Stimulated activated CD8-positive, alpha-beta memory T cell treated with anti-CD3 and anti-CD28 coated beads, Interleukin-12 subunit alpha, Interleukin-12 subunit beta, amount 100 ng/mL, for 4 hours (primary cell): ENCODE measurements around the gene ATP10A.
"Not testable (repeated sequence)": the region's sequence is repeated elsewhere in the genome, so short reads cannot be mapped to it uniquely, and the experiment has no call there.

Source experiments
- DNase-seq: peaks from one replicate; pipeline ENCODE4 v3.0.0-alpha.2; 2020; ENCODE audit warnings: low read depth

Gene ATP10A

DNA sequence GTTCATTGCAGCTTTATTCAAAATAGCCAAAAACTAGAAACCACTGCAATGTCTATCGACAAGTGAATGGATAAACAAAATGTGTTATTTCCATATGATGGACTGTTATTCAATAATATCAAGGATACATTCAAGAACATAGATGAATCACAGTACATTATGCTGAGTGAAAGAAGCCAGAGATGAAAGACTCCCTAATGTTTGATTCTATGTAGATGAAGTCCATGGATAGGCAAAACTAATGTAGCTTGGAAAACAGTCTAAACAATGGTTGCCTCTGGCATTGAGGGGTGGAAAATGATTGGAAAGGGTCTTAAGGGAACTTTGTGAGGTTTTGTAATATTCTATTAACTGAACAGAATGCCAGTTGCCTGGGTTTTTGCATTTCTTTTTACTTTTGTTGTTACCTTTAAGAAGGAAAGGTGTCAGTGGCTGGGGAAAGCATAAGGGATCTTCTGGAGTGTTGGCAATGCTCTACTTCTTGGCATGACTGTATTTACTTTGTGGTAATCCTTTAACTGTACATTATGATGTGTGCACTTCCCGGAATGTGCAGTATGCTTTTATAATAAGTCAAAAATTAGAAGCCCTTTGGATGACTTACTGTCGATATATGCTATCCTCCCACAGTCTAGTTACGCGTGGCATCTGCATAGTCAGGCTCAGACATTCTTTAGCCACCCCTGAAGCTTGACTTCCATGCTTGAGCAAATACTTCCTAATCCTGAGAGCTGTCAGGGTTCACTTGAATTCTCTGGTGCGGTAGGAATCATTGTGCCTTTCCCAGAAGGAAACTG is 20.5 kb upstream of the ATP10A start:
- no peak for DNase-seq

DNA sequence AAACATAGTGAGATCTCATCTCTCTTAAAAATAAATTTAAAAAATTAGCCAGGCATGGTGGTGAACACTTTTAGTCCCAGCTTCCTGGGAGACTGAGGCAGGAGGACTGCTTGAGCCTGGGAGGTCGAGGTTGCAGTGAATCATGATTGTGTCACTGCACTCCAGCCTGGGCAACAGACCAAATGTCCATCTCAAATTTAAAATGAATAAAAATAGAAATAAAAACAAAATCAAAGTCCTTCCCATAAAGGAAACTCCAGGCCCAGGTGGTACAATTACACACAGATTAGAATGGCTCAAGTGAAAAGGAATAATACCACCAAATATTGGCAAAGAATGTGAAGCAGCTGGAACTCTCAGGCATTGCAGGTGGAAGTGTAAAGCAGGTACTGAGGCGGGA is 19.3 kb upstream of the ATP10A start:
- DNase-seq = no peak

DNA sequence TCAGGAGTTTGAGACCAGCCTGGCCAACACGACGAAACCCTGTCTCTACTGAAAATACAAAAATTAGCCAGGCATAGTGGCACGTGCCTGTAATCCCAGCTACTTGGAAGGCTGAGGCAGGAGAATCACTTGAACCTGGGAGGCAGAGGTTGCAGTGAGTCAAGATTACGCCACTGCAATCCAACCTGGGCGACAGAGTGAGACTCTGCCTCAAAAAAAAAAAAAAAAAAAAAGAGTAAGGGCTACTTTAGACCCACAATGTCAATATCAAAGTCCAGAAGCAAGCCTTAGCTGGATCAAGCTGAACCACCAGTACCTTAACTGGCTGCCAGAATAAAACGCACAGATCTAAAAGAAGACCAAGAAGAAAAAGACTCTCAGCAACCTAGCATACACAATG is 17.8 kb upstream of the ATP10A start:
- not testable (repeated sequence) for DNase-seq

DNA sequence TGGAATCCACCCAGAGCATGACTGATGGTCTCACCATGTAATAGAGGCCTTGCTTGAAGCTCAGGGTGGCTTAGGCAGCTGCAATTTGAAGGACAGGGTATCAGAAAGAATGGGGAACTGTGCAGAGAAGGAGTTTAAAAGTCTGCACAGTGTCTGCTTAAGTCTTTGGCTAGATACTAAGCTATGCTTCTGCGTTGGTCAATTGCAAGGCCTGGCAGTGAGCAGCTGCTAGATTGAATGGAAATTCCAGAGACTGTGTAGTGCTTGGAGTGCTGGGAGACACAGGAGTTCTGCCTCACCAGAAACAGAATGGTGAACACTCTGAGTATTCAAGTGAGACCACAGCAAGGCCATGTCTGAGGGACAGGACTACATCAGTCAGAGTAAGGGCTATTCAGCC is 17.3 kb upstream of the ATP10A start:
- no peak for DNase-seq

DNA sequence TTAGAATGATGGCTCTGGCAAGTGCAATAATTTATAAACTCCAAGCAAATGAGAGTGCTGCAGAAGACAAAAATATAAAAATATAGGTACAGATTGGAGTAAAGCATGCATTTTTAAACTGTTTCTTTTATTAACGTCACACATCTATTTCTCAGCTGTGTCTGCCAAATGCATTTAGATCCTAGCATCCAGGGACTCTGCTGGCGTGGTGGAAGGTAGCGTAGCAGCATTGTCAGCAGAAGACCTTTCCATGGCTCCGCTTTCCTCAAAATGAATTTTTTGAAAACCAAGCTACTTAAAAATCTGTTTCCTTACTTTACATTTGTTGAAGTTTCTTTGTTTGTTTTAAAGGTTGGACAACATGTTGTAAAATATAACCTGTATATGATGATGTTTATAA is 16.3 kb upstream of the ATP10A start:
- no peak for DNase-seq

DNA sequence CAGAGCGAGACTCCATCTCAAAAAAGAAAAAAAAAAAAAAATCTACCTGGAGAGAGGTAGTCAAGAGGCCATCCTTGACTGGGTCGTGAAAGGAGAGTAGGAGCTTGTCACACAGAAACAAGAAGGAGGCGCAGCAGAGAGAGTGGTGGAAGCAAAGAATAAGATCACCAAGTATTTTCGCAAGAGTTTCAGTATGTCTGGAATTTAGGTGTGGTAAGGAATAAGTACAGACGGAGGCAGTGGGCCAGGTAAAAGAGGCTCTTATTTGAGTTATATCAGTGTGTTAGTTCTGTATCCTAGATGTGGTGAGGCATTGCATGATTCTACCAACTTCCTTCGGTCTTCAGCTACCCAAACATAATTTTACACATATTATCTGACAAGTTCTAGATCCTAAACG is 14.6 kb upstream of the ATP10A start:
- DNase-seq = no peak

DNA sequence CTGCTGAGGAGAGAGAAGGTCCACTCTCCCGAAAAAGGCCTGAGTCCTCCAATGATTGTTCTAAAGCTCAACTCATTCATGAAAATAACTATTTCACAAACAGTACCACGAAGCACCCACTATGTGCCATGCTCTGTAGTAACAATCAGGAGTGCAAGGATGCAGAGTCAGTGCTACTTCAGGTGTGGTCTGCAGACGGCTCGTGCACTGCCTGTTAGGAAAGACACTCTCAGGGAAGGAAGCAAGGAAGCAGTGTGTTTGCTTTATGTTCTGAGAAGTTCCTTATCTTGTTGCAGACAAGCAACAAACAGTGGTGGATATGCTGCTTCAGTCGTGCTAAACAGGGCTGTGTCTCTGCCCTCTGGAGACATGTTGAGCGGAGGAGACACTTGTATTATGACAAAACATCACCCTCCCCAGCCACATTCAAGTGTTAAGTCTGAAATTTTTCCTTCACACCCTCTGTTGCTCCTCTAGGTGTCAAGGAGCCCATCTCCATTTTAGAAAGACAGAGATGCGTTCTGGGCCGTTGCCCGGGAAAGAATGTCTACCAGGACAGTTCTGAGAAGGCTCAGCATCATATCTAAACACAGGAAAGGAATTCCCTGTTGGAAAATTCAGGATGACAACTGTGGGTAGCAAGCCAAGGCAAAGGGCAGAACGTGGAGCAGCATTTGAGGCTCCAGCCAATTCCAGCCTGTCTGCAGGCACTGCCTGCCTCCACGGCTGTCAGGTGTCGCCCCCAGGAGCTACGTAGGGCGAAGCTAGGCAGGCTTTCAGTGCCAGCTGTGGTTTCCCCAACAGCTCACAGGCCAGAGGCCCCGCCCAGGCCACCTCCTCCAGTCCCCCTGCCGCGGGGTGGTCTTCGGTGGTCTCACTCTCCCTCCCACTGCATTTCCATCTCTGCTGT is 13.4 kb upstream of the ATP10A start:
- no peak for DNase-seq

DNA sequence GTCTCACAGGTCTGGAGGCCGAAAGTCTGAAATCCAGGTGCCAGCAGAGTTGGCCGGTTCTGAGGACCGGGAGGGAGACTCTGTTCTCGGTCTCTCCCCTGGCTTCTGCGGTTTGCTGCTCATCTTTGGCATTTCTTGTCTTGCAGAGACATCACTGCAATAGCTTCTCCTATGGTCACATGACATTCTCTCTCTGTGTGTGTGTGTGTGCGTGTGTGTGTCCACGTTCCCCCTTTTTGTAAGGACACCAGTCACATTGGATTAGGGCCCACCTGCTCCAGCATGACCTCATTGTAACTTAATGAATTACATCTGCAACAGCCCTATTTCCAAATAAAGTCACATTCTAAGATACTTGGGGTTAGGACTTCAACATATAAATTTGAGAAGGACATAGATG is 12.4 kb upstream of the ATP10A start:
- DNase-seq = no peak

DNA sequence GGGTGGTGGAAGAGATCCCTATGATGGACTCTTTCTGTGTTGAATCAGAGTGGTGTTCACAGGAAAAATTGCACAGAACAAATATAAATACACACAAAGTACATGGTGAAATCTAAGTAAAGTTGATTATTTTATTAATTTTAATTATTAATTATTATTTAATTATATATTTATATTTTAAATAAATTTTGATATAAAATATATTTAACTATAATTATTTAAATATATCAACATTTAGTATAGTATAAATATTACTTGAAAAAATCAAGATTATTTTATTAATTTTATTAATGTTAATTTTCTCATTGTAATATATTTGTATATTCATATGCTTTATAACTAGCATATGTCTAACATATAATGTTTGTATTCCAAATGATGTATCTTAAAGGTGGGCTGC is 11.3 kb upstream of the ATP10A start:
- no peak for DNase-seq

DNA sequence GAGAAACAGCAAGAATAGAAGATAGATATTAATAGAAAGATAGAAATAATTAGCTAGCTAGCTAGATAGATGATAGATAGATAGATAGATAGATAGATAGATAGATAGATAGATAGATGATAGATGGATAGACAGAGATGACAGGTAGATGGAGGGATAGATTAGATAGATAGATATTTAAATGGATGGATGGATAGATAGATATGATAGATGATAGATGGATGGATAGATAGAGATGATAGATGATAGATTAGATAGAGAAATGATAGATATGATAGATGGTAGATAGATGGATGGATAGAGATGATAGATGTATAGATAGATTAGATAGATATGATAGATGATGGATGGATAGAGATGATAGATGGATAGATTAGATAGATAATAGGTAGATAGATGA is 8.3 kb upstream of the ATP10A start:
- no peak for DNase-seq

DNA sequence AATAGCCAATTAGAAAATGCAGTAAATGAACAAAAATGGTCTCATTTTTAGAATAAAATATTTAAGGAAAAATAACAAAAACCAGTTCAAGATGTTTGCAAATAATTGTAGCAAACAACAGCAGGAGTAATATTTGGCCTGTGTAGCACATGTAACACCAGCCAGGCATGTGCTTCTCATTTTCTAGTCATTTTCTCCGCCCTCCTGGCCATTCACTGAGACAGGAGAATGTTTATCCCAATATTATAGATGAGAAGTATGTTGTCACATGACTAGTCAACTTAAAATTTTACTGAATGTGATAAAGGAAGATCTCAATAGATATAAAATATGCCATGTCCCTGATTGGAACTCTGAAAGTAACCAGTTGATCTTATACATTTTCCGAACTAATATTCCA is 7.8 kb upstream of the ATP10A start:
- DNase-seq = no peak

DNA sequence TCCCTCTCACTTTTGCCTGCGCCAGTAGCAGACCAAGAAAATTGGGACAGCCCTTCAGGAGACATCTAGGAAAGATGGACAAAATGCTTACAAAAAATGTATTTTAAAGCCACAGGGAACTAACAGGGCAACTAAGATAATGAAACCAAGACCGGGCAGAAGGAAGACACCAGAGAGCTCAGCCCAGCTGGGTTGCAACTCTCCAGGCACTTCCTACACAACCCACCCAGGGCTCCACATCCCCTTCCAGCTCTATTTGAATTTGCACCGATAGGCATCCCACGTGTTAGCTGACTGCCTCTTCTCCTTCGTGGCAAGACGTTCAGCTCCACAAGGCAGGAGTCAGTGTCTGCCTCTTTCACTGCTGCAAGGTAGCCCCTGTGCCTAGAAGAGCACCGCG is 6.6 kb upstream of the ATP10A start:
- no peak for DNase-seq

DNA sequence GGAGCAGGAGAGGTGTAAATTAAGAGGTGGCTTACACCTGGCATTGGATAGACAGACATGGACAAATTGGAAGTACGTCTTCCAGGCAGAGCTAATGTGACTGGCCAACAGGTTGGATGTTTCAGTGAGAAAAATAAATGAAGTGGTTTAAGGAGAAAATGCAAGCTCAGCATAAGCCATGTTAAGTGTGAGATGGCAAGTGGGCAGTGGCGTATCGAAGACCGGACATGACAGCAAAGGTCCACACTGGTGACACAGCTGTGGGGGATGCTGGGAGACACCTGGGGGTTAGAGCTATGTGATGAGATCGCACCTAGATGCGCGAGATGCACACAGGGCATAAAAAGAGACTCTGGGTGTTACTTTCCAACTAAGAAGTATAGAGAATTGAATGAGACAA is 3.7 kb upstream of the ATP10A start:
- no peak for DNase-seq

DNA sequence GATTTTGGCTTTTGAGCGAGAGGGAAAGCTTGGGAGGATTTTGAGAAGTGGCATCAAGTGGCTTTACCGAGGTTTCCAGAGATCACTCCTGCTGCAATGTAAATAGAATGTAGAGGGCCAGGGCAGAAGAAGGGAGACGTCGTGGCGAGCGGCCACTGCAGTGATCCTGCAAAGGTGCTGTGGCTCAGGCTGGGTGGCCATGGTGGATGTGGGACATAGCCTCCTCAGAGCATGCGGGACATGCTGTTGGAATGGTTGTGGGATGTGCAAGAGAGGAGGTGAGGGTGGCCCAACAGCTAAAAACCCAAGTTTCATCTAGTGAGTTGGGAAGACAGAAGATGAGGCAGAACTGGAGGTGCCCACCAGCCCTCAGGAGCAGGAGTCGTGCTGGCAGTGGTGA is 3.1 kb upstream of the ATP10A start:
- DNase-seq = no peak

DNA sequence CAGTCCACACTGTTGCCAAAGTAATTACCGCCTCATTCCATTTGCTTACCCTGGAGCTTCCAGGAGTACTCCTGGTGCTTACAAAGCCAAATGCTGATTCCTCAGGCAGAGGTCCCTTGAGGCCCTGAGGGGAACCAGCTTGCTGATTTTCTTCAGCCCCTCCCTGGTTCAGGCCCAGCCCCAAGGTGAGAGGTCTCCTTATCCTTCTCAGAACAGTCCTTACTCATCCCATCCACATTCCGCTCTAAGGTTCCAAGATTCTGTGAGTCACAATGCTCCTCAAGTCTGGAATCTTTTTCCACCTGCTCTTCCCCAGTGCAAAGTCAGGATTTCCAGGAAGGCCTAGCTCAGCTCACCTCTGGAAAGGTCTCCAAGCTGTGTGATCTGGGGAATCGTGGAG is 1.8 kb upstream of the ATP10A start:
- DNase-seq = no peak

DNA sequence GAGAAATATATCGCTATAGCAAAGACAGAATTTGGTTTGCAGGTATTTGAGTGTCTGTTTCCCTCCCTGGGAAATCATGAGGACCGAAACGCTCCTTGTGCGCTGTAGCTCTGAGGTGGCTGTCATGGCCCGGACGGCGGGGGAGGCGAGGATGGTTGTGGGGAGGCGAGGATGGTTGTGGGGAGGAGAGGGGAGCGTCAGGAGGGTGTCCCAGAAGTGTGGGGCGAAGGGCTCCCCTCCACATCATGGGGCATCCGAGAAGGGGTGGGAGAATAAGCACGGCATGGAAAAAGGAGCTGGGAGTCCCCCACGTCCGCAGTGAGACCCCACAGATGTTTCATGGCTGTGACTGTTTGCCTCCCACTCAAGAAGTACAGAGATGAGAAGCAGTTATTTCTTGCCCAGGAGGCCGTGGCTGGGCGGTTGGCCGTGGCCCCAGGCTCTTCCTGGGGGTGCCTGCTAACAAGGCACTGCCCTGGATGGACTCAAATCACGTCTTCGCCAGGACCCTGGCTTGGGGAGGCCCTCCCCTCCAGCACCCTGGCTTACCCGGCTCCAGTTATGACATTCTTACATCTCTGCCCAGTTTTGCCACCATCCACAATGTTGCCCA is 947 bp upstream of the ATP10A start:
- DNase-seq = no peak

DNA sequence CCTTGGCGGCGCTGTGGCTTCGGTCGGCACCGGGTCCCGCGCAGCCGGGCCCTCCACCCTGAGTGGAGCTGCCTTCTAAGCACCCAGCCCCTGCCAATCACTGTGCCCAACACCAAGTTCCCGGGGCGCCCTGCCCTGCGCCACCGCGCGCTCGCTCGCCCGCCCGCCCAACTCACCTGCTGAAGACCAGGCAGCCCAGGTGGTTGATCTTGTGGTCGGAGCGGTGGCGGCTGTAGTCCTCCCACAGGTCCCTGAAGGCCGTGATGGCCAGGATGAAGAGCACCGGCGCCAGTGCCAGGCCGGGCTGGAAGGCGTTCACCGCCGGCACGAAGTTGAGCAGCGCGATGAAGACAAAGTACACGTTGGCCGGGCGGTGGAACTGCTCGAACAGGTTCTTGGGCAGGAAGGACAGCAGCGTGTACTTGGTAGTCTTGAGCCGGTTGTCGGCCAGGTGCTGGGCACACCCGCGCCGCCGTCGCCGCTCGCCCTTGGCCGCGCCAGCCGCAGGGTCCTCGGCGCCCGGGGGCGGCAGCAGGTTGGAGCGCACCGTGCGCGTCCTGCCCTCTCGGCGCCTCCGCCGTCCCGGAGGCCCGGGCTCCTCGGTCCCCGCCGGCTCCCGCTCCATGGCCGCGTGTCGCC is 536 bp downstream of the ATP10A start:
- no peak for DNase-seq

DNA sequence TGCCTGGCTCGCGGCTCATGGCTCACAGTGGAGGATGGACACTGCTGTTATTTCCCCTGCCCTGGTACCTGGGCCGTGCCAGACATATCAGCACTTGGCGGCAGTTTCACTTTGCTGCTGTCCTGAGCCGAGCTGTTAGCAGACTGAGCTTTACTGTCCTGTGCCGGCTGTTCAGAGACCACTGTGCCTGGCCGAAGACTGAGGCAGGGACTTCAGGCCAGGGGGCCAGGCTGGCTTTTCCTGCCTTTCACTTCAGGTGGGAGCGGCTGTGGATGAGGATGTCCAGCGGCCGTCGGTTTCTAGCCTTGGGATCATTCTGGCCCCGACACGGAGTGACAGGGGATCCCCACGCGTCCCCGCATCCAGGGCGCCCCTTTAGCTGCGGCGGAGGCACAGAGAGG is 1.1 kb downstream of the ATP10A start:
- DNase-seq = no peak

DNA sequence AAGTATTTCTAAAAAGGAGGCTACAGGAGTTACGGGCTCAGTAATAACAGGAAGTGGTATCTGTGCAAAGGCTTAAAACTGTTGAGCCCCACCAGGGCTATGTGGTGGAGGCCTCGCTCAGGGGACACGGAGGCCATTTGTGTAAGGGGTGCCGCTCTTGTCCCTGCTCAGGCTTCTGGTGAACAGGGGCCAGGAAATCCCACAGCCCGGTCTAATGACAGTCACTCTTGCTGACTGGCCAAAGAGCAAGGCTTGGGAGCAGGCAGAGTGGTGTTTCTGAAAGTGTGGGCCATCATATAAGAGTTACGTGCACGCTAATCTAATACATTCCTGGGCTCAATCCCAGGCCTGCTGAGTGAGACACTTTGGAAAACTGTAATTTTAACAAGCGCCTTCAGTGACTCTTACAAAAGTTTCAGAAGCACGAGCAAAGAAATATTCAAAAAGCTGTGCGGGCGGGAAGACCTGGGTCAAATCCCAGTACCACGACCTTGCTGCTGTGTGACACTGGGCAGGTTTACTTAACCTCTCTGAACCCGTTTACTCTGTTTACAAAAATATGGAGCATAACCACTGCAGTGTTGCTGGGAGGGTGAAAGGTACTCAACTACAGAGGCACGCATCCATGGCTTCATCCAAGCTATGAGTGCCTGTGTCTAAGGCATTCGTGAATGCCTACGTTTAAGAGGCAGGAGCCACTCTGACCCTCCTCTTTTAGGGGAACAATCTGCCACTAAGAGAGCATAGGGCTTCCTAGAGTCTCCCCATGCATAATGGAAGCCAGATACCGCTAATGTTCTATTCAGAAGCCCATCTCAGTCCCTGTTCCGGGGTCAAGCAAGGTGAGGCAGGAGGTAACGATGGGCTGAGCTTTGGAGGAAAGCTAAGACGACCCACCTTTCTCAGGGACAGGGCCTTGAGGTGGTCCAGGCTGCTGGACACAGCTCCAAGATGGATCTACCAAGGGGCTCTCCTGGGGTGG is 2.0 kb downstream of the ATP10A start:
- no peak for DNase-seq

DNA sequence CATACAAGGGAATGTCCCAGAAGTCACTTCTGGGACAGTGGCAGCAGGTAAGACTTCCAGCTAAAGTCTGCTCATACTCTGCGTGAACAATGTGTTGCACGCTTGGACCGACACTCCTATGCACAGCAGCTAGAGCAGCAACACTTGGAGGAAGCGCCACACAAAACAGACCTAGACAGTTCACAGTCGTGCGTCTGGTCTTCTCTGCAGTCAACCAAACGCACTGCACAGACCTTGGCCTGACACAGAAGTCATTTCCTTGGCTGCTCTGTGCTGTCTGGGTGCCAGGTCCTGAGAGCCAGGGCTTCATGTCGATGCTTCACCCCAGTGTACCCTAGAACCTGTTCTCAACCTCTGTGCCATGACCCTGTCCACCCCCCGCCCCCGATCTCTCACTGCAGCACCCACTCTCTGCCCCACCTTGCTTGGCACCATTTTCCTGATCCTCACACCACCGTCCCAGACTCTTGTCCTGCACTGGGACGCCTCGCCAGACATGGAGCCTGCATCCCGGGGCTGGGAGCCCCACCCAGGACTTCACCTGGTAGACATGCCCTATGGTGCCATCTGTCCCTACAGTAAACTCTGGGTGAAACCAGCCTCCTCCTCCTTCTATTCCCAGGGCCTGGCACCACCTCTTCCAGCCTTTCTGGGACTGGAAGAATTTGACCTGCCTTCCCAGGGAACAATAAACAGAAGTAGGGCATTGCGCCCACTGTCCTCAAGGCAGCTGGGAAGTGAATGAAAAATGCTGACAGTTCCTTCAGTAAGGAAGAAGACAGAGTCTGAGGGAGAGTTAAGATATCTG is 3.1 kb downstream of the ATP10A start:
- DNase-seq = no peak
